CD4-positive, alpha-beta T cell treated with Interleukin-21 for 1 hour (primary cell): ENCODE results near the gene PLA2G4D.
"Not testable (repeated sequence)": the region's sequence is repeated elsewhere in the genome, so short reads cannot be mapped to it uniquely, and the experiment has no call there.

Experiments used
- DNase-seq: peaks from one replicate; pipeline ENCODE4 v3.0.0-alpha.2; 2020

Gene PLA2G4D

GRCh38 chr15:42121682-42122081 is 27.3 kb upstream of the PLA2G4D start:
- DNase-seq, result no peak

GRCh38 chr15:42121021-42121420 is 26.7 kb upstream of the PLA2G4D start:
- DNase-seq, result no peak

- DNase-seq, result no peak
These were observed 25.9 kb upstream of the PLA2G4D start for GRCh38 chr15:42120285-42120684.

DNA sequence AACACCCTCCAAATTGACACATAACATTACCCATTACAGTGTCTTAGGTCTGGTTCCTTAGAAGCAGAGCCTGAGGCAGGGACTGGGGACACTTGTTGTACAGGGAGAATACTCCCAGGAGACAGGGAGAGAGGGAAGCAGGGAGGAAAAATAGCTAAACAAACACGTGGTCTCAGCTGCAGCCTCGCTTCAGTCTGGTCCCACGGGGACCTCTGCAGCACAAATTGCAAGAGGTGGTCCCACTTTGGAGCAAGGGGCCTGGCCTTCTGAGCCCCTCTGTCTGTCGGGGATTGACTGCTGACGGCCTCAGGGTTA is 25.0 kb upstream of the PLA2G4D start:
- no peak for DNase-seq

GRCh38 chr15:42118650-42119445 is 24.5 kb upstream of the PLA2G4D start:
- DNase-seq, result no peak

DNA sequence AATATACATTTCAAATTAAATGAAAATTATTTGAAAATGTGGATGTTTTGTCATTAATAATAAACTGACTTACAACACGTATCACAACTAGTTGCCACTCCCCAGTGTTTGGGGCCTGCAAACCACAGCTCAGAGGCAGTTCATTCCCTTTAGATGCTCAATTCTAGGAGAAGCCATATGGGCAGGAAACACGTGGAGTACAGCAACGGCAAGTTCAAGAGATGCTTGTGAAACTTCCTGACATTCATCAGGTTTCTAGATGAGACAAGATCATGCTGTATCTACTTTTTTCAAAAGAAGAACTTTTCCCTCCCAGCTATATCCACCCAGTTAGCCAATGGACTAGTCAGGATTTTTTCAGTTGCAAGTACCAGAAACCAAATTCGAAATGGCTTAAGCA is 17.6 kb upstream of the PLA2G4D start:
- no peak for DNase-seq

GRCh38 chr15:42110367-42110766 is 16.0 kb upstream of the PLA2G4D start:
- no peak for DNase-seq

- no peak for DNase-seq
These were observed 14.4 kb upstream of the PLA2G4D start for GRCh38 chr15:42108806-42109205.

DNA sequence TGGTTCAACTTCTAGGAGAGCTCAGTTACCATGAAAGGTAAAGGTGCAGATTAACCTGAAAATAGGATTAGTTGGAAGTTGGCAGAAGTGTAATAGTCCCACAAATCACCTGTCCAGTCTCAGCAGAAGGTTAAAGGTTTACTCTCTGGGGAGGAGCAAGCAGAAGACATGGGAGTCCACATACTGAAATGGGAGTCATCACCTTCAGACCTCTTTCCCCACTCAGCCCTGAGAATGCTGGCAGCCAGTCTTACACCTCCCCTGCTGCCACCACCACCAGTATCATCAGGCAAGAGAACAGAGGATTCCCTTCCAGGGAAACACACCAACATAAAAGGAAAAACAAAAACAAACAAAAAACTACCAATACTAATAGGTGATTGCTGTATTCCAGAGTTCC is 13.8 kb upstream of the PLA2G4D start:
- DNase-seq, result no peak

DNA sequence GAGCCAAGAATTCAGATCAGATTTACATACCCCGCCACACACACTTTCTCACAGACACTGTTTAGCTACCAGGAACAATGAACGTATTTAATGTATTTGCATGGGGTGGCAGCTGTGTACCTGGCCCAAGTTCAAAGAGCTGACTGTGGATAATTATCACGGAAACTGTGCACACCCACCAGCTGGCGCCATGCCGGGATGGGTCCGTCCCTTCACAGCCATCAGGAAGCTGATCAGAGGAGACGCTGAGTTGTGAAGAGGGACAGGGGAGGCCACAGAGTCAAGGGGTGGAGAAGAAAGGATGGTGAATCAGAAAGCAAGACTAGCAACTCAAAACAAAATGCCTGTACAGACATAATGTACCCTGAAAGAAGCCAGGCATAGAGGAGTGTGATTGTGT is 13.1 kb upstream of the PLA2G4D start:
- DNase-seq, result no peak

DNA sequence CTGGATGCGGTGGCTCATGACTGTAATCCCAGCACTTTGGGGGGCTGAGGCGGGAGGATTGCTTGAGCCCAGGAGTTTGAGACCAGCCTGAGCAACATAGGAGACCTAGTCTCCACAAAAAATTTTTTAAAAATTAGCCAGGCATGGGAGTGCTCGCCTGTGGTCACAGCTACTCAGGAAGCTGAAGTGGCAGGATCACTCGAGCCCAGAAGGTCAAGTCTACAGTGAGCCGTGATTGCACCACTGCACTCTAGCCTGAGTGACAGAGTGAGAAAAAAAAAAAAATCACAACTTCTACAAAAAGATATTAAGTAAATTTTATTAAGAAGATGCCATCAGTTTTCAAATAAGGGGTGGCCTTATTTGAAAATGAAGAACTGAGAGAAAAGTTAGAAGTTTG is 11.9 kb upstream of the PLA2G4D start:
- no peak for DNase-seq

DNA sequence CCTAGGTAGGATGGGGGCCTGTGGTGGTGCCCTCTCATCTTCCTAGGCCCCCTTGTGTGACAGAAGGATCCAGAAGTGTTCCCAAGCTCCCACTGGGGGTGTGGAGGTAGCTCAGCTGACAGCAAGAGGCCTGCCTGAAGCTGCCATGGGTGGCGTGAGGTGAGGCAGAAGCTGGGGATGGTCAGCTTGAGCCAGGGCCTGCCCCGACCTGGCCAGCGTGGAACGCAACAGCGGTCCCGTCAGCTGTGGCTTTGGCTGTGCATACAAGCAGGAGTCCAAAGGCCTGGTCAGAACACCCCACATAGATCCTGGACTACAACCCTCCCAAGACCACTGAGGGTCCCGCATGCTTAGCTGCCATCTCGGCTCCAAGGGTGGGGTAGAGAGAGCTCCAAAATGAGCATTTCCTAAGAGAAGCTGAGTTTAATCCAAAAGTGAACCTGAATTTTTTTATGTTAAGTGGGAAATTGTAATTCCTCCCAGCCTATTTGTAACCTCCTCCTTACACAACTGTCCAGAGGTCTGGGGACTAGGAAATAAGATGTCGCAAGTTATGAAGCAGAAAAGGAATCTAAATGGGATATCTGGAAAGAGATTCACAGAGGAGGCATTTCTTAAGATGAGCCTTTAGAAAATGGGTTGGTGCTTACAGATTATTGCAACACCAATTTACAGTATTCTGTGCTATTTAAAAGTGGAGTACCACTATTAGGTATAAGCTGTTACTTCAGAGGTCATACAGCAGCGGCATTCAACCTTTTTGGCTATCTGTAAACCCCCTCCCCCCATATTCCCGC is 9.9 kb upstream of the PLA2G4D start:
- no peak for DNase-seq

DNA sequence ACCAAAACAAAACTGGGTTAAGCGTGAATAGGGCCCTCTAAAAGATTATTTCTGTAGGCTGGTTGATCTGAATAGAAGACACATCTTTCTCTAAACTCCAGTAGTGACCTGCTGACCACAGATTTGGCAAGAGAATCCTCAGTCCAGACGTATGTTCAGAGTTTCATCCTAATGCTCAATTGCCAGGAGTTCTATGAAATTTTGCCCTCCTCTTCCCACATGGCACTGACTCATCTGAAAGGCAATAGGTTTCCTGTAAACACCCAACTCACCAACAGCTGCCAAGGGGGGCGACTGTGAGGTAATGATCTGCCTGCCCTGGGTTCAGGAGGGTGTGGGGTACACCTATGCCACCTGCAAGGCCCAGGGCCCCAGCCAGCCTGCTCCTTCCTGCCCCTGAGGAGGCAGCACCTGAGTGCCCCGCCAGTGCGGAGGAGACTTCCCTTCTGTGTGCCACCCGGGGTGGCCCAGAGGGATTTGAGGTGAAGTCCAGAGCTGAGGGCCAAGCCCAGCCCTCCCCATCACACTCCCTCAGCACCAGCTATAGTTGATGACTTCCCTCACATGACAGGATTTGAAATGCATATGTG is 8.4 kb upstream of the PLA2G4D start:
- no peak for DNase-seq

DNA sequence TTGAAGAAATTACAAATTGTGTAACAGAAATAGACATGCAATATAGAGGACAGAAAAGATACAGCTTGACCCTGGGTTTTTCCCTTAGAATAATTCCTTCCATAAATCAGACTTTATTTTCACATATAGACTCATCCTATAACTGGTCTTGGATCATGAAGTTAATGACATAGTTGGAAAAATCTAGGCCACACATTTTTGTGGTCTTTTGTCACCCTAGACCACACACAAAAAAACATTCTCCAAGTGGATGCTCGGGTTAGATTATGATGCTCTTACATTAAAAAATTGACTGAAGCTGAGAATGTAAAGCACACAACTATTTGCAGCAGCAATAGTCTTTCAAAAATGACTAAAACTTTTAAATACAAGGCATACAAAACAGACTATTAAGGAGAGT is 7.5 kb upstream of the PLA2G4D start:
- no peak for DNase-seq

DNA sequence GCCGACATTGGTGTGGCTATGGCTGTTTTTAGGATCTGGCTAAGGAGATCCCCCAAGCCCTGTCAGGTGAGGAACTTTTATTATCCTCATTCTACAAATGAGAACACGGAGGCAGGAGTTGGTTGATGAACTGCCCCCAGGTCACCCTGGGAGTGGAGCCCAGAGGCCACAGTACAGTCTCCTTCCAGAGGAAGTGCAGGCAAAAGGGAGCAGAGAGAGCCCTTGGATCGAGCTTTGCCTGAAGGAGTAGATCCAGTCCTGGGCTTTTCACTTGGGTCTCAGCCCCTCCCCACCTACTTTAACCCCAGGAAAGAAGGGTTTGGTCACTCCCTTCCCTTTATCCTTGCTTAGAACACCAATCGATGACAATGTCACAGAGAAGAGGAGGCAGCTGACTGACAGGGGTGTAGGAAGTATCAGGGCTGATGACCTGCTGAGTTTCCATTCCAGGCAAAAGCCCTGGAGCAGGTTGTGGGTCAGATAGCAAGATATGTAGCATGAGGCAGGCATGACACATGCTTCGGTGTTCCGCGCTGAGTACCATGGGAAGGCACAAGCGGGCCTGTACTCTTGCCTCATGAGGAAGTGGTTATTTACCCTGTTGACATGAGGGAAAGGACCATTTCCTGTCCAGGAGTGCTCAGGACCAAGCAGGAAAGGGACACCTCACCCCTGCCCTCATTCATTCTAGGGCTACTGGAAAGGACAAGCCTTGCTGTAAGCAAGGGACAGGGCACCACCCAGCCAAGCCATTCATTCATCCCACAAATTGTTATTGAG is 5.8 kb upstream of the PLA2G4D start:
- DNase-seq, result no peak

GRCh38 chr15:42097018-42097417 is 2.7 kb upstream of the PLA2G4D start:
- DNase-seq, result no peak

GRCh38 chr15:42093966-42094365 is 396 bp downstream of the PLA2G4D start:
- no peak for DNase-seq

DNA sequence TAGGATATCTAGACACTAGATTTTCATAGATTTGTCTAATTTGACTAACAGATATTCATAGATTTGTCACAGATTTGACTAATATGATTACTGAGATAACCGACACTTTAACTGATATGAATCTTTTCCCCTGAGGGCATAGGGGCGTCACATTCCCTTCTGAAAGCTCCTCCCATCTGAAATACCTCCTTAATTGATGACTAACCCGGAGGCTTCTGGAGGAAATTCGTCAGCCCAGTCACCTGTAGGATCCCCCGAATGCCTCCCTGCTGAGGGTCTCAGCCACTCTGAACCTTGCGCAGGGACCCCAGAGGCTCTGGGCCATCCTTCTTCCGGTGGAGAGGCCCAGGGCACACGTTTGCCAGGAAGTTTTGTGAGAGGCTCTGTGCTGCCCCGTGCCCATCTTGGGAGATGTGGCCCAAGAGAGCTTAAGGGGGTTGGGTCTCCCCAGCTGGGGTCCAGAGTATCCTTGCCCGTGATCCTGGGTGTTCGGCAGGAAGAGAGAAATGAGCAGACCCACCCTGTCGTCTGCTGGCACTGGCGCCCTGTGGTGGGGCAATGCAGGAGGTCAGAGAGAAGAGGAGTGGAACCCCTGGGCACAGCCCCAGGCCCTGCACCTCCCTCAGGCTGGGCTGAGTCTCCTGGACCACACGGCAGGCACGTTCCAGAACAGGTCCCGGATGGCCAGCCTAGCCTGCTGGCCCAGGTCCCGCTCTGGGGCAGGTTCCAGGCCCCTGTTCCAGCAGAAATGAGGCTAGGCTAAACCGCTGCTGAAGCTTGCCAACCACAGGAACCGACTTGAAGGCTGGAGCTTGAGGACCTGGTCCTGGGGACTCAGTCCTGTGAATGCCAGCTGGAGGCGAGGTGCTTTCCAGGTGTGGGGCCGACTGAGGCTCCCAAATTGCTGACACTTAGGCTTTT is 1.7 kb downstream of the PLA2G4D start:
- DNase-seq, result no peak

DNA sequence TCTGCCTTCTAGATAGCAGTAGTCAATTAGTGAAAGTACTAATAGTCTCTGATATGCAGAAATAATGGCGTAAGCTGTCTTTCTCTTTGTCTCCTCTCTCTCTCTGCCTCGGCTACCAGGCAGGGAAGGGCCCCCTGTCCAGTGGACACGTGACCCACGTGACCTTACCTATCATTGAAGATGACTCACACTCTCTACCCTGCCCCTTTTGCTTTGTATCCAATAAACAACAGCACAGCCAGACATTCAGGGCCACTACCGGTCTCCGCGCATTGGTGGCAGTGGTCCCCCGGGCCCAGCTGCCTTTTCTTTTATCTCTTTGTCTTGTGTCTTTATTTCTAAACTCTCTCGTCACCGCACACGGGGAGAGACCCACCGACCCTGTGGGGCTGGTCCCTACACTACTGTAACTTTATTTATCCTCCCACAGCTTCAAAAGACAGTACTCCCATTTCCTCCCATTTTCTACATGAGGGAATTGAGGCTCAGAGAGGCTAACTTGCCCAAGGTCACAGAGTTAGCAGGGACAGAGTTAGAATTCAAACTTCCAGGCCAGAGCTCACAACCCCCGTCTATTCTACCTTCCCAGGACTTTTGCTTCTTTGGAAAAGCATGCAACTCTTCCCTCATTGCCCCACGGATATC is 2.5 kb downstream of the PLA2G4D start:
- DNase-seq, result not testable (repeated sequence)

DNA sequence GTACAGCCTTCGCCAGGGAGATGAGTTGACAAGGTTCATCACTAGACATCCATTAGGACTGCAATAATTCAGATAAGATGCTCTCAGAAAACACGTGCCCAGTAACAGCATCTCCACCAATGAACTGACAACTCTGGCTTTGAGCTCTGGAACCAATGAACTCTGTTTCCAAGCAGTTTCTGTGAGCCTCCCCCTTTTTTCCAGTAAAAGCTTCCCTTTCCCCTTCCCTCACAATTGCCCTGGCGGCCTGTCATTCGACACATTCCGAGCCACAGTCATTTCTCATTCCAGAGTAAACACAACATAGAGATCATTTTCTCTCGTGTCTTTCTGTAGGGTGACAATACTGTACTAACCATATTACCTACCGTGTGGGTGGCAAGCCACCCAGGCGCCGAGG is 3.6 kb downstream of the PLA2G4D start:
- DNase-seq, result no peak

GRCh38 chr15:42090370-42090769 is 4.0 kb downstream of the PLA2G4D start:
- no peak for DNase-seq

DNA sequence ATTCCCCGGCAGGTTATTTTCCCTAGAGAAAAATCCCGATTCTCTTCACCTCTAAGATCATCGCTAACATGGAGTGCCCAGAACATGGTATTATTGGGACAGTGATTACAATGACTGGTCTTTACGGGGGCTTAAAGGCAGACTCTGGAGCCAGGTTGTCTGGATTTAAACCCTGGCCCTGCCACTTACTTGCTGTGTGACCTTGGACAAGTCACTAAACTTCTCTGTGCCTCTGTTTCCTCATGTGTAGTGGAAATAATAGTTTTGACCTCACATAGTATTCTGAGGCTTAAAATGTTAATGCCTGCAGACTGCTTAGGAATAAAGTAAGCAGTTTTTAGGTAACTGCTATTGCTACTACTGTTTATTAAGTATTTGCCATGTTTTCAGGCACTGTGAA is 4.4 kb downstream of the PLA2G4D start:
- no peak for DNase-seq
